Measurements from ENCODE around the gene S100A4.

DNA sequence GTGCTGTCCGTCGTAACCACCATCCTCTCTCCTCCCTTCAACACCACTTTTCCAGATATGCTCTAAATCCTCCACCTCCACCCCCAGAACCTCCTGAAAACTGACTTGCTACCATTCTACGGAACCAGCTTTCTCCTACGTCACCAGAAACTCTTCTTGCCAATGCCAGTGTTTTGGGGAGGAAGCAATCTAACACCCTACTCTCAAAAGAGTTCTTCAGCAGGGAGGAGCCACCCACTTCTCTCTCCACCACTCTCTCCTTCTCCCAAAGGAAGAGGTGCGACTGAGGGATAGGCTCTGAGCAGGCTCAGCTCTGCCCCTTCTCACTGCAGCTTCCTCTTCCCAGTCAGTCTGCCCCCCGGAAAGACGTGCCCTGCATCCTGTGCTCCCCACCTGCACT, 26.1 kb upstream of the S100A4 start:
- TF ChIP-seq, protein P1, sequence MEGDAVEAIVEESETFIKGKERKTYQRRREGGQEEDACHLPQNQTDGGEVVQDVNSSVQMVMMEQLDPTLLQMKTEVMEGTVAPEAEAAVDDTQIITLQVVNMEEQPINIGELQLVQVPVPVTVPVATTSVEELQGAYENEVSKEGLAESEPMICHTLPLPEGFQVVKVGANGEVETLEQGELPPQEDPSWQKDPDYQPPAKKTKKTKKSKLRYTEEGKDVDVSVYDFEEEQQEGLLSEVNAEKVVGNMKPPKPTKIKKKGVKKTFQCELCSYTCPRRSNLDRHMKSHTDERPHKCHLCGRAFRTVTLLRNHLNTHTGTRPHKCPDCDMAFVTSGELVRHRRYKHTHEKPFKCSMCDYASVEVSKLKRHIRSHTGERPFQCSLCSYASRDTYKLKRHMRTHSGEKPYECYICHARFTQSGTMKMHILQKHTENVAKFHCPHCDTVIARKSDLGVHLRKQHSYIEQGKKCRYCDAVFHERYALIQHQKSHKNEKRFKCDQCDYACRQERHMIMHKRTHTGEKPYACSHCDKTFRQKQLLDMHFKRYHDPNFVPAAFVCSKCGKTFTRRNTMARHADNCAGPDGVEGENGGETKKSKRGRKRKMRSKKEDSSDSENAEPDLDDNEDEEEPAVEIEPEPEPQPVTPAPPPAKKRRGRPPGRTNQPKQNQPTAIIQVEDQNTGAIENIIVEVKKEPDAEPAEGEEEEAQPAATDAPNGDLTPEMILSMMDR (IDR thresholded peaks at IDR 0.05) = no peak
- TF ChIP-seq POLR2A (IDR thresholded peaks at IDR 0.05) = no peak

Measured in esophagus squamous epithelium (tissue), 4 donors.